HG02678 (cell line): ENCODE results near the gene MFSD12.
"Not testable (repeated sequence)": the region's sequence is repeated elsewhere in the genome, so short reads cannot be mapped to it uniquely, and the experiment has no call there.

Experiments used
- ATAC-seq: cut with Tn5 transposase; IDR thresholded peaks from one replicate; pipeline ENCODE4 v1.9.1; 2021; ENCODE audit warnings: mild to moderate bottlenecking, moderate library complexity; ENCODE audit not compliant: unreplicated experiment

The MFSD12 gene

GRCh38 chr19:3510727-3511126 is 46.7 kb downstream of the MFSD12 start:
- ATAC-seq = no peak

GRCh38 chr19:3509566-3509989 is 47.8 kb downstream of the MFSD12 start:
- no peak for ATAC-seq

- ATAC-seq = no peak
Observed at GRCh38 chr19:3508771-3509535, 48.4 kb downstream of the MFSD12 start.

- not testable (repeated sequence) for ATAC-seq
Observed at GRCh38 chr19:3508121-3508661, 49.2 kb downstream of the MFSD12 start.

- no peak for ATAC-seq
Observed at GRCh38 chr19:3507371-3508120, 49.8 kb downstream of the MFSD12 start.

GRCh38 chr19:3506384-3507340 is 50.7 kb downstream of the MFSD12 start:
- no peak for ATAC-seq

- ATAC-seq = peak; percentile 91
Observed at GRCh38 chr19:3505598-3506383, 51.6 kb downstream of the MFSD12 start, which contains the start of gene FZR1. Gene FZR1 (plus strand): TSS chr19:3506311. CDS start chr19:3522990, 16,679 bp downstream.

GRCh38 chr19:3504735-3505134 is 52.7 kb downstream of the MFSD12 start:
- ATAC-seq = no peak

GRCh38 chr19:3503036-3503572 is 54.3 kb downstream of the MFSD12 start:
- ATAC-seq = no peak

GRCh38 chr19:3501780-3502179 is 55.6 kb downstream of the MFSD12 start:
- ATAC-seq = no peak

- ATAC-seq = peak; percentile 89
Observed at GRCh38 chr19:3500429-3501101, 56.8 kb downstream of the MFSD12 start, which contains the start of gene DOHH. Gene DOHH (minus strand): TSS chr19:3500674. CDS start chr19:3496814, 3,860 bp downstream.

GRCh38 chr19:3499738-3500428 is 57.5 kb downstream of the MFSD12 start:
- no peak for ATAC-seq

GRCh38 chr19:3497757-3498520 is 59.4 kb downstream of the MFSD12 start:
- ATAC-seq = no peak

GRCh38 chr19:3496392-3497273 is 60.8 kb downstream of the MFSD12 start:
- no peak for ATAC-seq

GRCh38 chr19:3494559-3494958 is 62.8 kb downstream of the MFSD12 start:
- no peak for ATAC-seq
